ENCODE measurements around the gene BRAP.

BRAP gene

DNA sequence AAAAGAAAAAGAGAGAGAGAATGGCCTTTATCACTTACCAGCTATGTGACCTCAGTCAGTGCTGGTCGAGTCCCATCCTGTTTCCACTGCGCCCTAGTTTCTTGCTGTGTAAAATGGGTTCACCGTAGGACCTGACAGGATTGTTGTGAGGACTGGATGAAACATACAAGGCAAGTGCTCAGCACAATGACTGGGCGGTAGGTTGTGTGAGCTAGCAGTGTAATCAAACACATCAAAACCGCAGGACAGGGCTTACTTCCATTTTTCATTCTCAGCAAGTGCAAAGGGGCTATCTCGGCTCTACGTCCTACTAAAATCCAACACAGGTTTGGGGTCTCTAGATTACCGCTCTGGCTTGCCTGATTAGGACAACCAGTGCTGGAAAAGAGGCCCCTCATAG is 50.2 kb downstream of the BRAP start:
- Histone ChIP-seq H2AK5ac (ENCODE audit: low read length, severe bottlenecking) (no peak overlapping the region), H3K4me1 (ENCODE audit: control insufficient read depth, insufficient read depth, low read depth, low read length) (peaks cover 6% of the 10 kb centered on the region), H2BK12ac (ENCODE audit: low read length in 2 of 2) (no peak overlapping the region), H3K18ac (ENCODE audit: low read depth in 1 of 2, low read length in 2 of 2) (no peak overlapping the region), H2BK15ac (ENCODE audit: low read depth, poor library complexity, severe bottlenecking) (no peak overlapping the region), H3K27me3 (ENCODE audit: control insufficient read depth in 1 of 2, insufficient read depth in 1 of 2, low read length in 2 of 2) (no peaks in the 10 kb centered on the region), H3K27ac (ENCODE audit: low read length, poor library complexity, severe bottlenecking) (no peak overlapping the region), H3K9me3 (ENCODE audit: control insufficient read depth, low read length) (no peaks in the 10 kb centered on the region), H3K9ac (ENCODE audit: low read length) (peak overlapping the region; percentile 73), H3K4ac (ENCODE audit: low read depth in 1 of 2, low read length in 2 of 2) (no peak overlapping the region), H3K4me2 (ENCODE audit: low read length, poor library complexity, severe bottlenecking) (no peak overlapping the region), H2BK120ac (ENCODE audit: low read depth, low read length) (no peak overlapping the region), H3K23ac (ENCODE audit: low read length in 2 of 2) (no peak overlapping the region), H3K4me3 (ENCODE audit: insufficient read depth in 1 of 2, low read depth in 1 of 2, low read length in 2 of 2) (peak overlapping the region in 1 of 2 experiments; percentile 7), H4K8ac (ENCODE audit: low read length) (no peak overlapping the region), H3K36me3 (ENCODE audit: control insufficient read depth in 1 of 2, insufficient read depth in 2 of 2, low read depth in 1 of 2, low read length in 2 of 2) (peaks cover 8 to 11% of the 10 kb centered on the region in 2 experiments), H3K14ac (ENCODE audit: low read length in 2 of 2) (no peak overlapping the region), H2BK5ac (ENCODE audit: low read depth, low read length, poor library complexity, severe bottlenecking) (no peak overlapping the region), H3K79me1 (replicated peaks; ENCODE audit: low read length, poor library complexity, severe bottlenecking) (peaks cover 6% of the 10 kb centered on the region), H2AFZ (ENCODE audit: low read depth, low read length) (no peak overlapping the region), H4K91ac (ENCODE audit: low read length) (no peak overlapping the region)
- WGBS: 93% methylated on average over 8 of the region's 8 CpGs
- DNase-seq: no peak

DNA sequence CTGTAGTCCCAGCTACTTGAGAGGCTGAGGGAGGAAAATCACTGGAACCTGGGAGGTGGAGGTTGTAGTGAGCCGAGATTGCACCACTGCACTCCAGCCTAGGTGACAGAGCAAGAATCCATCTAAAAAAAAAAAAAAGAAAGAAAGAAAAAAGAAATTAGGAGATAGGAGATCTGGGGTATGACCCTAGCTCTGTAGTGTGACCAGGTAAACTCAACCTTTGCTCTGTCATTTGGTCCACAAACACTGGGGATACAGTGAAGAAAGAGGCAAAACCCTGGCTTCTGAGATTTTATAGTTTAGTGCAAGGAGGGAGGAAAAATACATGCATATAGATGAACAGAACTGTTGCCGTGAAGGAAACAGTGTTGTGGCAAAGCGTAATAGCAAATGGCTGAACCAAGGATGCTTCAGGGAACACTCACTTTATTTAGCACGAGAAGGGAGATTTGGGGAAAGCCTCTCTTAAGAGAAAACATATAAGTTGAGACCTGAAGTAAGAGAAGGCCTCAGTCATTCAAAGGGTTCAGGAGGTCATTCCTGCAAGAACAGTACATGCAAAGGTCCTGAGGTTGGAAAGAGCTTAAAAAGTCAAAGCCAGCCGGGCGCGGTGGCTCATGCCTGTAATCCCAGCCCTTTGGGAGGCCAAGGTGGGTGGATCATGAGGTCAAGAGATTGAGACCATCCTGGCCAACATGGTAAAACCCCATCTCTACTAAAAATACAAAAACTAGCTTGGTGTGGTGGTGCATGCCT is 57.1 kb downstream of the BRAP start:
- Histone ChIP-seq H4K91ac (ENCODE audit: low read length) (no peak overlapping the region), H3K27me3 (ENCODE audit: control insufficient read depth in 1 of 2, insufficient read depth in 1 of 2, low read length in 2 of 2) (no peaks in the 10 kb centered on the region), H3K36me3 (ENCODE audit: control insufficient read depth in 1 of 2, insufficient read depth in 2 of 2, low read depth in 1 of 2, low read length in 2 of 2) (no peaks in the 10 kb centered on the region), H2AK5ac (ENCODE audit: low read length, severe bottlenecking) (no peak overlapping the region), H3K18ac (ENCODE audit: low read depth in 1 of 2, low read length in 2 of 2) (no peak overlapping the region), H3K27ac (ENCODE audit: low read length, poor library complexity, severe bottlenecking) (no peak overlapping the region), H2BK15ac (ENCODE audit: low read depth, poor library complexity, severe bottlenecking) (no peak overlapping the region), H2BK120ac (ENCODE audit: low read depth, low read length) (no peak overlapping the region), H3K4me2 (ENCODE audit: low read length, poor library complexity, severe bottlenecking) (no peak overlapping the region), H3K4me3 (ENCODE audit: insufficient read depth in 1 of 2, low read depth in 1 of 2, low read length in 2 of 2) (no peak overlapping the region), H3K9ac (ENCODE audit: low read length) (no peak overlapping the region), H3K4me1 (ENCODE audit: control insufficient read depth, insufficient read depth, low read depth, low read length) (no peaks in the 10 kb centered on the region), H3K14ac (ENCODE audit: low read length in 2 of 2) (no peak overlapping the region), H2BK5ac (ENCODE audit: low read depth, low read length, poor library complexity, severe bottlenecking) (no peak overlapping the region), H3K9me3 (ENCODE audit: control insufficient read depth, low read length) (no peaks in the 10 kb centered on the region), H4K8ac (ENCODE audit: low read length) (no peak overlapping the region), H2BK12ac (ENCODE audit: low read length in 2 of 2) (no peak overlapping the region), H2AFZ (ENCODE audit: low read depth, low read length) (no peak overlapping the region), H3K79me1 (replicated peaks; ENCODE audit: low read length, poor library complexity, severe bottlenecking) (no peaks in the 10 kb centered on the region), H3K4ac (ENCODE audit: low read depth in 1 of 2, low read length in 2 of 2) (no peak overlapping the region), H3K23ac (ENCODE audit: low read length in 2 of 2) (no peak overlapping the region)
- 98% methylated on average over 4 of the region's 7 CpGs for WGBS
- no peak for DNase-seq

- no peaks in the 10 kb centered on the region for H3K79me1 ChIP-seq (replicated peaks; ENCODE audit: low read length, poor library complexity, severe bottlenecking)
- H2BK12ac ChIP-seq (ENCODE audit: low read length in 2 of 2): no peak overlapping the region
- H3K27ac ChIP-seq (ENCODE audit: low read length, poor library complexity, severe bottlenecking): no peak overlapping the region
- H3K23ac ChIP-seq (ENCODE audit: low read length in 2 of 2): no peak overlapping the region
- no peak overlapping the region for H2AFZ ChIP-seq (ENCODE audit: low read depth, low read length)
- H2AK5ac ChIP-seq (ENCODE audit: low read length, severe bottlenecking): no peak overlapping the region
- no peaks in the 10 kb centered on the region for H3K4me1 ChIP-seq (ENCODE audit: control insufficient read depth, insufficient read depth, low read depth, low read length)
- H4K91ac ChIP-seq (ENCODE audit: low read length): no peak overlapping the region
- no peak overlapping the region for H4K8ac ChIP-seq (ENCODE audit: low read length)
- H3K18ac ChIP-seq (ENCODE audit: low read depth in 1 of 2, low read length in 2 of 2): no peak overlapping the region
- H2BK15ac ChIP-seq (ENCODE audit: low read depth, poor library complexity, severe bottlenecking): no peak overlapping the region
- no peak overlapping the region for H3K4me2 ChIP-seq (ENCODE audit: low read length, poor library complexity, severe bottlenecking)
- H2BK5ac ChIP-seq (ENCODE audit: low read depth, low read length, poor library complexity, severe bottlenecking): no peak overlapping the region
- no peak overlapping the region for H3K4ac ChIP-seq (ENCODE audit: low read depth in 1 of 2, low read length in 2 of 2)
- no peak for DNase-seq
- no peaks in the 10 kb centered on the region for H3K9me3 ChIP-seq (ENCODE audit: control insufficient read depth, low read length)
- H3K4me3 ChIP-seq (ENCODE audit: insufficient read depth in 1 of 2, low read depth in 1 of 2, low read length in 2 of 2): no peak overlapping the region
- H3K14ac ChIP-seq (ENCODE audit: low read length in 2 of 2): no peak overlapping the region
- WGBS: 92% methylated on average over 5 of the region's 6 CpGs
- no peaks in the 10 kb centered on the region for H3K36me3 ChIP-seq (ENCODE audit: control insufficient read depth in 1 of 2, insufficient read depth in 2 of 2, low read depth in 1 of 2, low read length in 2 of 2)
- no peaks in the 10 kb centered on the region for H3K27me3 ChIP-seq (ENCODE audit: control insufficient read depth in 1 of 2, insufficient read depth in 1 of 2, low read length in 2 of 2)
- no peak overlapping the region for H3K9ac ChIP-seq (ENCODE audit: low read length)
- no peak overlapping the region for H2BK120ac ChIP-seq (ENCODE audit: low read depth, low read length)
These were observed 59.5 kb downstream of the BRAP start for GRCh38 chr12:111626230-111626629.

GRCh38 chr12:111624540-111624939 is 61.2 kb downstream of the BRAP start:
- no peak overlapping the region for H3K4ac ChIP-seq (ENCODE audit: low read depth in 1 of 2, low read length in 2 of 2)
- no peak overlapping the region for H3K9ac ChIP-seq (ENCODE audit: low read length)
- H4K8ac ChIP-seq (ENCODE audit: low read length): no peak overlapping the region
- H3K4me1 ChIP-seq (ENCODE audit: control insufficient read depth, insufficient read depth, low read depth, low read length): peaks cover 2% of the 10 kb centered on the region
- H3K36me3 ChIP-seq (ENCODE audit: control insufficient read depth in 1 of 2, insufficient read depth in 2 of 2, low read depth in 1 of 2, low read length in 2 of 2): no peaks in the 10 kb centered on the region
- 92% methylated on average over 5 of the region's 8 CpGs for WGBS
- H3K79me1 ChIP-seq (replicated peaks; ENCODE audit: low read length, poor library complexity, severe bottlenecking): no peaks in the 10 kb centered on the region
- H4K91ac ChIP-seq (ENCODE audit: low read length): no peak overlapping the region
- H3K4me2 ChIP-seq (ENCODE audit: low read length, poor library complexity, severe bottlenecking): no peak overlapping the region
- H2BK5ac ChIP-seq (ENCODE audit: low read depth, low read length, poor library complexity, severe bottlenecking): no peak overlapping the region
- H3K18ac ChIP-seq (ENCODE audit: low read depth in 1 of 2, low read length in 2 of 2): no peak overlapping the region
- DNase-seq: no peak
- H3K23ac ChIP-seq (ENCODE audit: low read length in 2 of 2): no peak overlapping the region
- H3K14ac ChIP-seq (ENCODE audit: low read length in 2 of 2): no peak overlapping the region
- H2AFZ ChIP-seq (ENCODE audit: low read depth, low read length): no peak overlapping the region
- no peak overlapping the region for H3K4me3 ChIP-seq (ENCODE audit: insufficient read depth in 1 of 2, low read depth in 1 of 2, low read length in 2 of 2)
- no peak overlapping the region for H2BK120ac ChIP-seq (ENCODE audit: low read depth, low read length)
- no peaks in the 10 kb centered on the region for H3K27me3 ChIP-seq (ENCODE audit: control insufficient read depth in 1 of 2, insufficient read depth in 1 of 2, low read length in 2 of 2)
- H3K27ac ChIP-seq (ENCODE audit: low read length, poor library complexity, severe bottlenecking): no peak overlapping the region
- no peak overlapping the region for H2BK15ac ChIP-seq (ENCODE audit: low read depth, poor library complexity, severe bottlenecking)
- no peak overlapping the region for H2BK12ac ChIP-seq (ENCODE audit: low read length in 2 of 2)
- H2AK5ac ChIP-seq (ENCODE audit: low read length, severe bottlenecking): no peak overlapping the region
- no peaks in the 10 kb centered on the region for H3K9me3 ChIP-seq (ENCODE audit: control insufficient read depth, low read length)

Measured in mesenchymal stem cell (in vitro differentiated cells and primary cell).